Stomach (tissue), 9 donors: ENCODE data around the gene VAV3. TPM values are rescaled to one million over a fixed set of nuclear protein-coding genes. Genes with fewer than 3 reads are reported as not detected.

Experiments used
- DNase-seq, 2 donors: peaks; one replicate each; pipeline versions ENCODE4 v3.0.0 to v3.0.0-alpha.2; 2013 to 2019
- H3K27ac ChIP-seq, 5 donors: fragments of 200-600 bp in 4 of 5; sonication (generic) in 4 of 5; one replicate each; pipeline ENCODE4 v1.5.1; 2013 to 2019; ENCODE audit warnings: mild to moderate bottlenecking in 1 of 5, moderate library complexity in 1 of 5
- H3K27me3 ChIP-seq, 3 donors: fragments of 200-600 bp; sonication (generic); one replicate each; pipeline ENCODE4 v1.5.1; 2017 to 2019; ENCODE audit warnings: mixed run types in 1 of 3
- H3K36me3 ChIP-seq, 4 donors: fragments of 200-600 bp; sonication (generic); 1 replicate in 3 of 4; 2 replicates in 1 of 4; pipeline ENCODE4 v1.5.1; 2016 to 2019
- H3K4me1 ChIP-seq, 4 donors: fragments of 200-600 bp; sonication (generic); one replicate each; pipeline ENCODE4 v1.5.1; 2016 to 2019
- H3K4me3 ChIP-seq, 4 donors: fragments of 200-600 bp; sonication (generic) in 3 of 4; one replicate each; pipeline ENCODE4 v1.5.1; 2016 to 2019; ENCODE audit warnings: mild to moderate bottlenecking in 1 of 4
- H3K9me3 ChIP-seq, 4 donors: fragments of 200-600 bp; sonication (generic); one replicate each; pipeline ENCODE4 v1.5.1; 2016 to 2019
- EP300 ChIP-seq: sonication (generic); formaldehyde crosslinking; IDR thresholded peaks from one replicate; pipeline ENCODE4 v1.6.1; 2017; ENCODE audit warnings: antibody characterized with exemption
- POLR2A ChIP-seq, 4 donors: fragments of 450-650 bp; IDR thresholded peaks; one replicate each; pipeline ENCODE4 v1.6.1; 2016; ENCODE audit warnings: antibody characterized with exemption in 4 of 4, control low read depth in 2 of 4, mild to moderate bottlenecking in 1 of 4, moderate library complexity in 1 of 4
- POLR2AphosphoS5 ChIP-seq, 3 donors: sonication (generic); formaldehyde crosslinking; IDR thresholded peaks; one replicate each; pipeline ENCODE4 v1.6.1; 2016; ENCODE audit warnings: antibody characterized with exemption in 3 of 3
- WGBS, 5 donors: extraction: QIAGEN DNeasy Blood & Tissue Kit in 3 of 5; methylation state at CpG; one replicate each; pipeline versions ENCODE4 v1.1.5 to v1.1.7; 2013 to 2018; 5-methylcytosine and 5-hydroxymethylcytosine counted together
- intact Hi-C: fragments of 100-400 bp; cut with DNase I; formaldehyde crosslinking; loops from one replicate; pipeline ENCODE4 v1.15.1; 2023; ENCODE audit warnings: low total_unique reads
- polyA plus RNA-seq, 3 donors: library from polyadenylated mRNA; stranded (reverse); fragments of 200-250 nt; gene quantifications; one replicate each; pipeline ENCODE4 v1.2.3, GENCODE V29; 2013
- total RNA-seq, 5 donors: library from RNA; depleted of rRNA; stranded (reverse); fragments of >200 nt; gene quantifications; one replicate each; pipeline versions ENCODE4 v1.1.0 to v1.2.3, GENCODE V29; 2014 to 2016
- TF ChIP-seq, protein P1 (sequence below), 7 experiments: fragments of 450-650 bp in 4 of 7; fragments of 200-600 bp in 3 of 7; sonication (generic) in 3 of 7; IDR thresholded peaks; one replicate each; pipeline ENCODE4 v1.5.1; 2016 to 2019; ENCODE audit warnings: antibody characterized with exemption in 7 of 7, control low read depth in 2 of 7, mild to moderate bottlenecking in 1 of 7
- donor health status: healthy with polysubstance abuse.
- donor health status: Bipolar disorder and iron deficiency.
- donor health status: healthy.

VAV3 gene
- total and polyA plus RNA-seq, 8 donors, result 5.7 to 29.3 (median 6.9) TPM

DNA sequence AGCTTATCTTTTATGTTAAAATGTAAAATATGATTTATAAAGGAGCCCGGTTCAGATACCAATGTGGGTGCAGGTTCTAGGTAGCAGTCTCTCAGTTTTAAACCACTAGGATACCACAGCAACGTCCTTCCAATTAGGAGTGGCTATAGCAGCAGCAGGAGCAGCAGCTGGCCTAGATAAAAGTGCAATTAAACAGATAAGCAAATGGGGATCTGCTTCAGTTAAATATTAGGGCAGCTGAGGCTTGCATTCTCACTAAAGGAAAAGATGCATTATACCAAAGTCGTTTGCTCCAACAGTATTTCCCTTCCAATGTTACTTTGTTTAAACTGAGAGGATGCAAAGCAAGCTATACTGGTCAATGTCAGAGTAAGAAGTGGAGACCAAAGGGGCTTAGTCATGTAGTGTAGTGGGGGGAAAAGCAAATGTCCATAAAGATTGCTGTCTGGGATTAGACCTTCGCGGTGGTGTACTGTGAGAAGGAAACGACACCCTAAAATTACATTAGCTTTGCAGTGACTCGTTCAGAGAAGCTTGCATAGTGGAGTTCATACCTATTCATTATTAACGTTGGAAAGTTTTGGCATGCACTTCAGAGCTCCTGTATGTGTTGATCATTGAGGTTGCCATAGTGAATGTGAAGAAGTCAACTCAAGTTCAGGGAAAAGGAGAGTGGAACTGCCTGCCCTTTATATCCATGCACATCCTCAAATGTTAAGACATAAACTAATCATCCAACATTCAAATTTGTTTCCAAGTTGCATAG lies 272.2 kb downstream of the VAV3 start:
- TF ChIP-seq EP300 (no peak), POLR2A (IDR thresholded peaks at IDR 0.05) (no peak), POLR2AphosphoS5 (IDR thresholded peaks at IDR 0.05) (no peak)
- TF ChIP-seq, protein P1, sequence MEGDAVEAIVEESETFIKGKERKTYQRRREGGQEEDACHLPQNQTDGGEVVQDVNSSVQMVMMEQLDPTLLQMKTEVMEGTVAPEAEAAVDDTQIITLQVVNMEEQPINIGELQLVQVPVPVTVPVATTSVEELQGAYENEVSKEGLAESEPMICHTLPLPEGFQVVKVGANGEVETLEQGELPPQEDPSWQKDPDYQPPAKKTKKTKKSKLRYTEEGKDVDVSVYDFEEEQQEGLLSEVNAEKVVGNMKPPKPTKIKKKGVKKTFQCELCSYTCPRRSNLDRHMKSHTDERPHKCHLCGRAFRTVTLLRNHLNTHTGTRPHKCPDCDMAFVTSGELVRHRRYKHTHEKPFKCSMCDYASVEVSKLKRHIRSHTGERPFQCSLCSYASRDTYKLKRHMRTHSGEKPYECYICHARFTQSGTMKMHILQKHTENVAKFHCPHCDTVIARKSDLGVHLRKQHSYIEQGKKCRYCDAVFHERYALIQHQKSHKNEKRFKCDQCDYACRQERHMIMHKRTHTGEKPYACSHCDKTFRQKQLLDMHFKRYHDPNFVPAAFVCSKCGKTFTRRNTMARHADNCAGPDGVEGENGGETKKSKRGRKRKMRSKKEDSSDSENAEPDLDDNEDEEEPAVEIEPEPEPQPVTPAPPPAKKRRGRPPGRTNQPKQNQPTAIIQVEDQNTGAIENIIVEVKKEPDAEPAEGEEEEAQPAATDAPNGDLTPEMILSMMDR (IDR thresholded peaks at IDR 0.05), result no peak
- Histone ChIP-seq H3K9me3 (no peaks in the 10 kb centered on the region), H3K4me3 (no peak overlapping the region), H3K27me3 (no peaks in the 10 kb centered on the region), H3K36me3 (no peaks in the 10 kb centered on the region), H3K4me1 (peaks cover 0 to 15% (median 5%) of the 10 kb centered on the region in 4 donors), H3K27ac (no peak overlapping the region)
- WGBS, 5 donors, result 43 to 51% (median 49%) methylated on average over 8 of the region's 8 CpGs
- DNase-seq, result peak in 1 of 2 donors; percentile 49
- intact Hi-C loops, result no loop called here

DNA sequence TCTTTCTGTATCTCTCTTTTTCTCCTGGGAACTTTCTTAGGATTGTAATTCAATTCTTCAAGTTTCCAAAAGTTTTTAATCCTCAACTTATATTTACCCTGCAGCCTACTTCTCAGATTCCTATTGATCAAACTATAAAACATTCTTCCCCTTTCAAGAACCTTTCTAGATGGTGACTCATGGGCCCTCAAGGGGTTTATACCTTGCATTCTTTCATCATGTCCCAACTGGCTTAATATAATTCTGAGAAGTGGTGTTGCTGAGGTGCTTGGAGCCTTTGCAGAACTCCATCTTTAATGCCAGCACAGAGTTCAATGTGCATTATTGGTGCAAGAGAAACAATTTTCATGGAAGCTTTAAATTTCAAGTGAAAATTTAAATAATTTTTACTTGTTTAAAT lies 273.4 kb downstream of the VAV3 start:
- intact Hi-C loops, result no loop called here
- H3K27ac ChIP-seq, result no peak overlapping the region
- no peak for DNase-seq
- H3K27me3 ChIP-seq, result no peaks in the 10 kb centered on the region
- no peak for TF ChIP-seq EP300
- TF ChIP-seq POLR2AphosphoS5 (IDR thresholded peaks at IDR 0.05), result no peak
- no peak for TF ChIP-seq POLR2A (IDR thresholded peaks at IDR 0.05)
- TF ChIP-seq, protein P1 (IDR thresholded peaks at IDR 0.05), result no peak
- H3K36me3 ChIP-seq, result no peaks in the 10 kb centered on the region
- peaks cover 0 to 15% (median 5%) of the 10 kb centered on the region in 4 donors for H3K4me1 ChIP-seq
- H3K9me3 ChIP-seq, result no peaks in the 10 kb centered on the region
- H3K4me3 ChIP-seq, result no peak overlapping the region

- DNase-seq, result no peak
- 64 to 94% (median 72%) methylated on average over 2 of the region's 2 CpGs for WGBS, 5 donors
- TF ChIP-seq POLR2AphosphoS5 (IDR thresholded peaks at IDR 0.05) (no peak), EP300 (no peak), POLR2A (IDR thresholded peaks at IDR 0.05) (no peak)
- TF ChIP-seq, protein P1 (IDR thresholded peaks at IDR 0.05), result no peak
- Histone ChIP-seq H3K36me3 (no peaks in the 10 kb centered on the region), H3K4me3 (no peak overlapping the region), H3K27ac (no peak overlapping the region), H3K27me3 (no peaks in the 10 kb centered on the region), H3K4me1 (peaks cover 0 to 15% (median 5%) of the 10 kb centered on the region in 4 donors), H3K9me3 (no peaks in the 10 kb centered on the region)
- intact Hi-C loops, result no loop called here
Observed at GRCh38 chr1:107690491-107690890, 274.5 kb downstream of the VAV3 start.

DNA sequence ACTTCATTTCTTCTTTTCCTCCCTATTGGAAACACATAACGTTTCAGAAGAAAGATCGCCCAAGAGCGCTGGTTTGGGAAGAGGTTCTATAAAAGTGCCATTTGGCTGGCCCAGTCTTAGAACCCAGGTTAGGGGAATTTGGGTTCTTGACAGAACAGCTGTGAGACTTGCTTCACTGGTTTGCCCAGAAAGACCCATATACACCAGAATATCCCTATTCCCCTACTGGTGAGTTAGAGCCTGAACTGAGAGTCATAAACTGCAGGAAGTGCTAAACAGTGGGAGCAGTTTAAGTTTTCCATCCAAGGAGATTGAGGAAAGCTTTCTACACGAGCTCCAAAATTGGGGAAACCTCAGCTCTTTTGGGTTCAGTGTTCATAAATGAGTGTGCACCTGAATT lies 275.2 kb downstream of the VAV3 start:
- intact Hi-C loops, result no loop called here
- Histone ChIP-seq H3K27ac (no peak overlapping the region), H3K36me3 (no peaks in the 10 kb centered on the region), H3K4me1 (peaks cover 0 to 15% (median 5%) of the 10 kb centered on the region in 4 donors), H3K27me3 (no peaks in the 10 kb centered on the region), H3K4me3 (no peak overlapping the region), H3K9me3 (no peaks in the 10 kb centered on the region)
- DNase-seq, result no peak
- TF ChIP-seq POLR2AphosphoS5 (IDR thresholded peaks at IDR 0.05), result no peak
- TF ChIP-seq EP300, result no peak
- no peak for TF ChIP-seq POLR2A (IDR thresholded peaks at IDR 0.05)
- TF ChIP-seq, protein P1 (IDR thresholded peaks at IDR 0.05), result no peak
- WGBS, 5 donors, result 84 to 92% (median 90%) methylated on average over 4 of the region's 4 CpGs
